K562 (cell line): ENCODE measurements around the gene ABHD18. TPM values are rescaled to one million over a fixed set of nuclear protein-coding genes. Genes with fewer than 3 reads are reported as not detected.
"Not testable (repeated sequence)": the region's sequence is repeated elsewhere in the genome, so short reads cannot be mapped to it uniquely, and the experiment has no call there.

Experiments used
- ATAC-seq: fragments of 200-7000 bp; cut with Tn5 transposase; 3 replicates; pipeline ENCODE4 v1.9.1; 2020; ENCODE audit warnings: moderate library complexity
- BruUV-seq: library from RNA; stranded (reverse); fragments of 400-500 nt; replicated peaks from 2 replicates; lab custom pipeline; 2021; lab: Mats Ljungman, UMichigan
- CTCF ChIA-PET: fragments of 300-600 bp; formaldehyde crosslinking; extraction: SDS; loops from one replicate; lab custom pipeline; 2021; ENCODE audit warnings: low intra/inter-chr PET ratio; lab: Yijun Ruan, JAX
- POLR2A ChIA-PET: fragments of 300-600, 350-650 bp; sonication (Branson Sonifier 250); formaldehyde crosslinking; extraction: SDS; loops from one replicate; lab custom pipeline; 2021; ENCODE audit warnings: antibody characterized with exemption, inconsistent platforms; lab: Yijun Ruan, JAX
- DNase-seq, 4 experiments: peaks; one replicate each; pipeline versions ENCODE4 v3.0.0 to v3.0.0-alpha.2; 2011 to 2018; ENCODE audit warnings: low spot score in 3 of 4, mixed read lengths in 3 of 4; ENCODE audit errors: extremely low read depth in 1 of 4
- FAIRE-seq: peaks from 2 replicates; lab custom pipeline; 2011; peaks lifted over from hg19 to GRCh38; lab: Jason Lieb, UNC
- H2AFZ ChIP-seq: 2 replicates; pipeline ENCODE4 v1.6.0; 2011; ENCODE audit warnings: low read depth, low read length, control low read depth, inconsistent platforms
- H3K27ac ChIP-seq: fragments of 200-600 bp; 3 replicates; pipeline ENCODE4 v1.8.0; 2011; ENCODE audit warnings: low read depth, mild to moderate bottlenecking, control low read depth, inconsistent platforms, low read length, moderate library complexity, mixed read lengths; ENCODE audit errors: extremely low read depth
- H3K27me3 ChIP-seq, 2 experiments: fragments of 300-600 bp in 1 of 2; 2 replicates in 1 of 2; 3 replicates in 1 of 2; pipeline versions ENCODE4 v1.6.0 to v1.8.0; 2011; ENCODE audit warnings: inconsistent platforms in 2 of 2, low read length in 2 of 2, mild to moderate bottlenecking in 1 of 2, mixed read lengths in 1 of 2, moderate library complexity in 1 of 2; ENCODE audit not compliant: control insufficient read depth in 2 of 2, insufficient read depth in 2 of 2
- H3K36me3 ChIP-seq: fragments of 300-600 bp; 3 replicates; pipeline ENCODE4 v1.8.0; 2011; ENCODE audit warnings: mild to moderate bottlenecking, low read length, inconsistent platforms; ENCODE audit not compliant: control insufficient read depth, insufficient read depth
- H3K4me1 ChIP-seq, 2 experiments: fragments of 200-600 bp in 1 of 2; replicated peaks in 1 of 2; 2 replicates in 1 of 2; 3 replicates in 1 of 2; pipeline versions ENCODE4 v1.5.1 to v1.8.0; 2011; ENCODE audit warnings: inconsistent platforms in 2 of 2, low read length in 2 of 2, mild to moderate bottlenecking in 1 of 2, mixed read lengths in 1 of 2, moderate library complexity in 1 of 2; ENCODE audit not compliant: control insufficient read depth in 2 of 2, insufficient read depth in 2 of 2
- H3K4me2 ChIP-seq: 2 replicates; pipeline ENCODE4 v1.6.1; 2011; ENCODE audit warnings: low read length, control low read depth, inconsistent platforms, mixed read lengths; ENCODE audit not compliant: insufficient read depth
- H3K4me3 ChIP-seq: fragments of 200-600 bp; sonication (generic), shearing (Covaris generic); 2 replicates; pipeline ENCODE4 v1.5.1; 2016; ENCODE audit warnings: control low read depth, inconsistent platforms
- H3K79me2 ChIP-seq: fragments of 200-600 bp; 3 replicates; pipeline ENCODE4 v1.8.0; 2011; ENCODE audit warnings: low read length, inconsistent platforms; ENCODE audit not compliant: control insufficient read depth, insufficient read depth
- H3K9ac ChIP-seq, 2 experiments: 2 replicates each; pipeline versions ENCODE4 v1.6.0 to v1.6.1; 2011; ENCODE audit warnings: low read depth in 2 of 2, low read length in 2 of 2, control low read depth in 1 of 2, inconsistent platforms in 1 of 2, mild to moderate bottlenecking in 1 of 2, mixed read lengths in 1 of 2; ENCODE audit not compliant: insufficient read depth in 1 of 2
- H3K9me1 ChIP-seq: one replicate; pipeline ENCODE4 v1.6.0; 2011; ENCODE audit warnings: inconsistent platforms, mild to moderate bottlenecking, low read length, moderate library complexity; ENCODE audit not compliant: control insufficient read depth, insufficient read depth
- H3K9me3 ChIP-seq: replicated peaks from 2 replicates; pipeline ENCODE4 v1.5.1; 2011; ENCODE audit warnings: low read depth, low read length, inconsistent platforms; ENCODE audit not compliant: control insufficient read depth, insufficient read depth
- H4K20me1 ChIP-seq: replicated peaks from 2 replicates; pipeline ENCODE4 v1.6.1; 2011; ENCODE audit warnings: low read length, inconsistent platforms, mixed read lengths; ENCODE audit not compliant: control insufficient read depth, insufficient read depth
- CEBPB ChIP-seq: fragments of 450-650 bp; IDR thresholded peaks from 2 replicates; pipeline ENCODE4 v1.6.1; 2016; ENCODE audit warnings: missing genetic modification characterization, missing compliant biosample characterization
- CEBPG ChIP-seq, 3 experiments: fragments of 200-800 bp in 1 of 3; sonication (Bioruptor generic) in 1 of 3; sonication (generic) in 1 of 3; formaldehyde crosslinking in 1 of 3; IDR thresholded peaks in 2 of 3; conservative IDR thresholded peaks in 1 of 3; 2 replicates each; pipeline versions ENCODE4 v1.6.1 to v1.8.0; 2016 to 2022; ENCODE audit warnings: missing compliant biosample characterization in 2 of 3, missing genetic modification characterization in 2 of 3, mild to moderate bottlenecking in 1 of 3, missing genetic modification reagents in 1 of 3
- CHD4 ChIP-seq: fragments of 200-600 bp; sonication (generic); IDR thresholded peaks from 3 replicates; pipeline ENCODE4 v1.6.1; 2012; ENCODE audit warnings: low read depth, mild to moderate bottlenecking, mixed read lengths, low read length, inconsistent platforms; ENCODE audit not compliant: insufficient read depth, insufficient replicate concordance, poor library complexity, severe bottlenecking
- GTF2F1 ChIP-seq: IDR thresholded peaks from 2 replicates; pipeline ENCODE4 v1.6.1; 2011; ENCODE audit warnings: low read depth, low read length, improper control_type of control experiment
- MECOM ChIP-seq: fragments of 250-450 bp; sonication (Bioruptor Pico); IDR thresholded peaks from 2 replicates; pipeline ENCODE4 v1.8.0; 2022; ENCODE audit warnings: inconsistent platforms
- PHF21A ChIP-seq: fragments of 450-650 bp; IDR thresholded peaks from 2 replicates; pipeline ENCODE4 v1.6.1; 2017; ENCODE audit warnings: low read depth, borderline replicate concordance
- SMARCB1 ChIP-seq: IDR thresholded peaks from 2 replicates; pipeline ENCODE4 v1.6.1; 2011; ENCODE audit warnings: improper control_type of control experiment, low read depth; ENCODE audit not compliant: insufficient read length
- ZBTB1 ChIP-seq: sonication (generic); formaldehyde crosslinking; IDR thresholded peaks from 2 replicates; pipeline ENCODE4 v1.8.1; 2023; ENCODE audit warnings: missing genetic modification reagents, low read depth, mild to moderate bottlenecking, borderline replicate concordance
- ZNF124 ChIP-seq: sonication (generic); formaldehyde crosslinking; IDR thresholded peaks from 2 replicates; pipeline ENCODE4 v1.8.1; 2022; ENCODE audit warnings: missing genetic modification reagents
- ZNF146 ChIP-seq: IDR thresholded peaks from one replicate; pipeline ENCODE4 v1.6.1; 2018; ENCODE audit warnings: missing compliant biosample characterization; ENCODE audit not compliant: unreplicated experiment
- WGBS: fragments of 100-300 bp; shearing (Covaris generic); methylation state at CpG from one replicate; pipeline ENCODE4 v1.1.6; 2016; ENCODE audit warnings: low coverage, mixed read lengths; ENCODE audit not compliant: insufficient coverage; ENCODE audit errors: missing lambda C conversion rate; 5-methylcytosine and 5-hydroxymethylcytosine counted together
- in situ Hi-C: fragments of 300-500 bp; cut with MboI; formaldehyde crosslinking; loops from 4 replicates; pipeline ENCODE4 v1.15.0; 2018; ENCODE audit warnings: inconsistent platforms, mixed read lengths
- intact Hi-C: fragments of 100-400 bp; cut with micrococcal nuclease; formaldehyde crosslinking; loops from 2 replicates; pipeline ENCODE4 v1.14.2; 2022
- polyA plus RNA-seq, 8 experiments: library from polyadenylated mRNA; depleted of rRNA in 4 of 8; stranded (reverse) in 5 of 8; unstranded in 3 of 8; fragments of >200 nt; fragmentation: Nextera tagmentation in 2 of 8; fragmentation: Illumina TruSeq in 1 of 8; extraction: Ambion mirVana in 2 of 8; extraction: Trizol in 1 of 8; gene quantifications; 2 replicates each; pipeline versions ENCODE4 v1.2.1 to v1.2.3, GENCODE V29; 2011 to 2014; ENCODE audit warnings: inconsistent platforms in 1 of 8, missing spikeins in 1 of 8
- total RNA-seq, 7 experiments: library from RNA; depleted of rRNA in 6 of 7; stranded (reverse); fragments of >200 nt in 6 of 7; fragmentation: Illumina TruSeq in 2 of 7; extraction: Trizol in 2 of 7; gene quantifications; 2 replicates each; pipeline versions ENCODE4 v1.2.1 to v1.2.3, GENCODE V29; 2011 to 2021; ENCODE audit warnings: low replicate concordance in 1 of 7
- TF ChIP-seq, protein P1 (sequence below): sonication (generic); formaldehyde crosslinking; IDR thresholded peaks from 2 replicates; pipeline ENCODE4 v1.8.1; 2023; ENCODE audit warnings: mild to moderate bottlenecking, missing genetic modification reagents
- TF ChIP-seq, protein P2 (sequence below): fragments of 450-650 bp; IDR thresholded peaks from 2 replicates; pipeline ENCODE4 v1.6.1; 2014; ENCODE audit warnings: low read depth, mild to moderate bottlenecking, moderate library complexity, borderline replicate concordance
- TF ChIP-seq, protein P3 (sequence below): fragments of 450-650 bp; IDR thresholded peaks from 2 replicates; pipeline ENCODE4 v1.6.1; 2016; ENCODE audit warnings: low read depth, mild to moderate bottlenecking, moderate library complexity

The ABHD18 gene
- total and polyA plus RNA-seq, 9 of the 15 experiments (the other 6 are each of a cell fraction or from before 2014, with no cell fraction given), result 6.1 to 25.0 (median 16.0) TPM

DNA sequence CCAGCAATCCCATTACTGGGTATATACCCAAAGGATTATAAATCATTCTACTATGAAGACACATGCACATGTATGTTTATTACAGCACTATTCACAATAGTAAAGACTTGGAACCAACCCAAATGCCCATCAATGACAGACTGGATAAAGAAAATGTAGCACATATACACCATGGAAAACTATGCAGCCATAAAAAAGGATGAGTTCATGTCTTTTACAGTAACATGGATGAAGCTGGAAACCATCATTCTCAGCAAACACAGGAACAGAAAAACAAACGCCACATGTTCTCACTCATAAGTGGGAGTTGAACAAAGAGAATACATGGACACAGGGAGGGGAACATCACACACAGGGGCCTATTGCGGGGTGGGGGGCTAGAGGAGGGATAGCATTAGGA is 39.5 kb upstream of the ABHD18 start:
- H3K9ac ChIP-seq, POLR2A ChIA-PET, H4K20me1 ChIP-seq, DNase-seq, CTCF ChIA-PET, H3K4me3 ChIP-seq, H3K9me3 ChIP-seq, in situ Hi-C loops, H3K9me1 ChIP-seq, H3K27ac ChIP-seq, FAIRE-seq, BruUV-seq, H3K4me2 ChIP-seq, H3K4me1 ChIP-seq, intact Hi-C loops, H2AFZ ChIP-seq, H3K27me3 ChIP-seq, ATAC-seq, H3K79me2 ChIP-seq: not testable (repeated sequence)
- WGBS, result 90% methylated on average over 2 of the region's 2 CpGs
- TF ChIP-seq ZNF146, result peak; percentile 83
- H3K36me3 ChIP-seq, result peaks cover 14% of the 10 kb centered on the region; the same call in 1 of the 3 replicates

DNA sequence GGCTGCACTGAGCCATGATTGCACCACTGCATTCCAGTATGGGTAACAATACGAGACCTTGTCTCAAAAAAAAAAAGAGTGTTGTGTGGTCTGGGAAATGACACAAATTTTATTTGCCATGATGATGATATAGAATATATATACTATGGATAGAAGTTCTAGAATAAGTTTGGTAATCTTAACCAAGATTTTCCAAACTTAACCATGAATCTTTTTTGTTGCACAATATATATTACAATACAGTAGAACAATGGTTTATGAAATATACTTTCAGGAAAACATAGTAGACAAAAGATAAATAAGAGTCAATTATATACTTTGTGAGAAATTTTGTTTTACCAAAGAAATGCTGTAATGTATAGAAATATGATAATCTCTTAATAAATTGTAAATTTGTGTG is 35.0 kb upstream of the ABHD18 start:
- H3K27ac ChIP-seq, result no peak overlapping the region
- intact Hi-C loops, result no loop called here
- ATAC-seq, result no peak
- no peak for DNase-seq
- no peaks in the 10 kb centered on the region for H4K20me1 ChIP-seq
- no peak for FAIRE-seq
- H3K27me3 ChIP-seq, result no peaks in the 10 kb centered on the region
- H3K9me3 ChIP-seq, result no peaks in the 10 kb centered on the region
- H3K36me3 ChIP-seq, result peaks cover 10% of the 10 kb centered on the region; the same call in 1 of the 3 replicates
- no peak overlapping the region for H3K9ac ChIP-seq
- CTCF ChIA-PET, result no interaction called here
- in situ Hi-C loops, result no loop called here
- H2AFZ ChIP-seq, result no peak overlapping the region
- H3K9me1 ChIP-seq, result no peaks in the 10 kb centered on the region
- no peaks in the 10 kb centered on the region for H3K4me1 ChIP-seq
- BruUV-seq, result no TSS peak
- POLR2A ChIA-PET, result no interaction called here
- no peak overlapping the region for H3K4me3 ChIP-seq
- H3K79me2 ChIP-seq, result no peaks in the 10 kb centered on the region
- WGBS, result 88% methylated on average over 1 of the region's 1 CpG
- H3K4me2 ChIP-seq, result no peak overlapping the region
- TF ChIP-seq CEBPB (peak; percentile 61), ZNF124 (no peak), GTF2F1 (no peak), CHD4 (no peak), MECOM (no peak), SMARCB1 (no peak), CEBPG (CRISPR knock-in tag; IDR thresholded peaks at IDR 0.05) (no peak), CEBPG (tag; conservative IDR thresholded peaks at IDR 0.05 in 1 of 2, IDR thresholded peaks at IDR 0.05 in 1 of 2) (peak in 1 of 2 experiments; percentile 62; a peak in 2 of 4 replicates), PHF21A (no peak), ZBTB1 (CRISPR knock-in tag) (no peak)
- TF ChIP-seq, protein P1, sequence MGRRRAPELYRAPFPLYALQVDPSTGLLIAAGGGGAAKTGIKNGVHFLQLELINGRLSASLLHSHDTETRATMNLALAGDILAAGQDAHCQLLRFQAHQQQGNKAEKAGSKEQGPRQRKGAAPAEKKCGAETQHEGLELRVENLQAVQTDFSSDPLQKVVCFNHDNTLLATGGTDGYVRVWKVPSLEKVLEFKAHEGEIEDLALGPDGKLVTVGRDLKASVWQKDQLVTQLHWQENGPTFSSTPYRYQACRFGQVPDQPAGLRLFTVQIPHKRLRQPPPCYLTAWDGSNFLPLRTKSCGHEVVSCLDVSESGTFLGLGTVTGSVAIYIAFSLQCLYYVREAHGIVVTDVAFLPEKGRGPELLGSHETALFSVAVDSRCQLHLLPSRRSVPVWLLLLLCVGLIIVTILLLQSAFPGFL (CRISPR knock-in tag), result no peak
- TF ChIP-seq, protein P2, sequence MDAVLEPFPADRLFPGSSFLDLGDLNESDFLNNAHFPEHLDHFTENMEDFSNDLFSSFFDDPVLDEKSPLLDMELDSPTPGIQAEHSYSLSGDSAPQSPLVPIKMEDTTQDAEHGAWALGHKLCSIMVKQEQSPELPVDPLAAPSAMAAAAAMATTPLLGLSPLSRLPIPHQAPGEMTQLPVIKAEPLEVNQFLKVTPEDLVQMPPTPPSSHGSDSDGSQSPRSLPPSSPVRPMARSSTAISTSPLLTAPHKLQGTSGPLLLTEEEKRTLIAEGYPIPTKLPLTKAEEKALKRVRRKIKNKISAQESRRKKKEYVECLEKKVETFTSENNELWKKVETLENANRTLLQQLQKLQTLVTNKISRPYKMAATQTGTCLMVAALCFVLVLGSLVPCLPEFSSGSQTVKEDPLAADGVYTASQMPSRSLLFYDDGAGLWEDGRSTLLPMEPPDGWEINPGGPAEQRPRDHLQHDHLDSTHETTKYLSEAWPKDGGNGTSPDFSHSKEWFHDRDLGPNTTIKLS, result no peak
- TF ChIP-seq, protein P3, sequence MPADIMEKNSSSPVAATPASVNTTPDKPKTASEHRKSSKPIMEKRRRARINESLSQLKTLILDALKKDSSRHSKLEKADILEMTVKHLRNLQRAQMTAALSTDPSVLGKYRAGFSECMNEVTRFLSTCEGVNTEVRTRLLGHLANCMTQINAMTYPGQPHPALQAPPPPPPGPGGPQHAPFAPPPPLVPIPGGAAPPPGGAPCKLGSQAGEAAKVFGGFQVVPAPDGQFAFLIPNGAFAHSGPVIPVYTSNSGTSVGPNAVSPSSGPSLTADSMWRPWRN, result no peak
